KBM-7 (cell line): ENCODE measurements around the gene PRKCZ.
"Not testable (repeated sequence)": the region's sequence is repeated elsewhere in the genome, so short reads cannot be mapped to it uniquely, and the experiment has no call there.

Experiments used
- DNase-seq: peaks from one replicate; pipeline ENCODE4 v3.0.0-alpha.2; 2015
- in situ Hi-C: fragments of 300-500 bp; cut with MboI; formaldehyde crosslinking; loops from 2 replicates; pipeline ENCODE4 v1.14.3; 2020; ENCODE audit warnings: low sequenced_read_pairs, low pct_unique_long_range_greater_than_20kb, mixed read lengths

PRKCZ gene

GRCh38 chr1:2094269-2095158, 44.3 kb downstream of the PRKCZ start:
- in situ Hi-C loops, DNase-seq: not testable (repeated sequence)

- in situ Hi-C loops: no loop called here
- DNase-seq: no peak
Measured at GRCh38 chr1:2095394-2095793, 45.2 kb downstream of the PRKCZ start.

GRCh38 chr1:2095981-2096736, 45.9 kb downstream of the PRKCZ start:
- DNase-seq: no peak
- in situ Hi-C loops: no loop called here

- in situ Hi-C loops: no loop called here
- no peak for DNase-seq
Measured at GRCh38 chr1:2097386-2098300, 47.4 kb downstream of the PRKCZ start.

GRCh38 chr1:2098301-2098698, 48.1 kb downstream of the PRKCZ start:
- DNase-seq: no peak
- in situ Hi-C loops: no loop called here

- in situ Hi-C loops: no loop called here
- DNase-seq: no peak
Measured at GRCh38 chr1:2098839-2099785, 48.9 kb downstream of the PRKCZ start.

- DNase-seq: no peak
- in situ Hi-C loops: no loop called here
Measured at GRCh38 chr1:2099886-2100779, 49.9 kb downstream of the PRKCZ start.

GRCh38 chr1:2100780-2101108, 50.5 kb downstream of the PRKCZ start:
- DNase-seq: no peak
- in situ Hi-C loops: no loop called here

GRCh38 chr1:2101531-2101930, 51.3 kb downstream of the PRKCZ start:
- in situ Hi-C loops: no loop called here
- no peak for DNase-seq

- no peak for DNase-seq
- in situ Hi-C loops: no loop called here
Measured at GRCh38 chr1:2101946-2102345, 51.7 kb downstream of the PRKCZ start.

- DNase-seq: no peak
- in situ Hi-C loops: no loop called here
Measured at GRCh38 chr1:2102753-2103152, 52.5 kb downstream of the PRKCZ start.

GRCh38 chr1:2103266-2103900, 53.2 kb downstream of the PRKCZ start:
- DNase-seq: no peak
- in situ Hi-C loops: no loop called here

- in situ Hi-C loops: no loop called here
- no peak for DNase-seq
Measured at GRCh38 chr1:2103901-2104590, 53.8 kb downstream of the PRKCZ start.

- in situ Hi-C loops: no loop called here
- DNase-seq: no peak
Measured at GRCh38 chr1:2104621-2105427, 54.6 kb downstream of the PRKCZ start.

- in situ Hi-C loops: no loop called here
- no peak for DNase-seq
Measured at GRCh38 chr1:2105781-2106524, 55.7 kb downstream of the PRKCZ start.
